Left ventricle myocardium inferior (tissue), 1 donor: Measurements from ENCODE around the gene TFIP11. TPM values are rescaled to one million over a fixed set of nuclear protein-coding genes. Genes with fewer than 3 reads are reported as not detected.

Experiments used
- DNase-seq: peaks from one replicate; pipeline ENCODE4 v3.0.0-alpha.2; 2020
- H3K27ac ChIP-seq: fragments of 200-600 bp; replicated peaks from 2 replicates; pipeline ENCODE4 v1.8.0; 2021
- H3K27me3 ChIP-seq: fragments of 200-600 bp; 2 replicates; pipeline ENCODE4 v1.8.0; 2021; ENCODE audit warnings: low read depth
- H3K36me3 ChIP-seq: fragments of 200-600 bp; 2 replicates; pipeline ENCODE4 v1.8.0; 2021
- H3K4me1 ChIP-seq: fragments of 200-600 bp; 2 replicates; pipeline ENCODE4 v1.8.0; 2021
- H3K4me3 ChIP-seq: fragments of 200-600 bp; 2 replicates; pipeline ENCODE4 v1.8.0; 2021; ENCODE audit warnings: mild to moderate bottlenecking, moderate library complexity
- H3K9me3 ChIP-seq: fragments of 200-600 bp; replicated peaks from 2 replicates; pipeline ENCODE4 v1.8.0; 2021
- CTCF ChIP-seq: fragments of 200-600 bp; IDR thresholded peaks from 2 replicates; pipeline ENCODE4 v1.8.0; 2021; ENCODE audit warnings: antibody characterized with exemption, mild to moderate bottlenecking, borderline replicate concordance
- intact Hi-C: fragments of 100-400 bp; cut with micrococcal nuclease; formaldehyde crosslinking; loops from one replicate; pipeline ENCODE4 v1.11.0; 2022
- total RNA-seq: library from RNA; stranded (reverse); fragmentation: NEBNext Ultra II Directional; extraction: Animal tissue kit (Norgen Biotek cat#: 25700); gene quantifications from one replicate; pipeline ENCODE4 v1.2.1, GENCODE V29; 2021
- donor health status: DM: no; HTN: yes; CAD: no; lungs with severe emphysema.

The TFIP11 gene
- total RNA-seq, 1 donor from 2014 or later: 25.7 TPM

- Histone ChIP-seq H3K4me1 (peaks cover 92% of the 10 kb centered on the region), H3K4me3 (no peak overlapping the region), H3K9me3 (no peaks in the 10 kb centered on the region), H3K27me3 (no peaks in the 10 kb centered on the region), H3K27ac (peak overlapping the region; percentile 89), H3K36me3 (no peaks in the 10 kb centered on the region)
- DNase-seq: no peak
- TF ChIP-seq CTCF: no peak
- intact Hi-C loops: no loop called here
Measured at GRCh38 chr22:26547426-26547825, 35.2 kb upstream of the TFIP11 start.

- H3K4me3 ChIP-seq: no peak overlapping the region
- H3K27me3 ChIP-seq: no peaks in the 10 kb centered on the region
- intact Hi-C loops: no loop called here
- no peak for TF ChIP-seq CTCF
- H3K9me3 ChIP-seq: no peaks in the 10 kb centered on the region
- peaks cover 5% of the 10 kb centered on the region for H3K36me3 ChIP-seq
- H3K4me1 ChIP-seq: peaks cover 84% of the 10 kb centered on the region
- DNase-seq: peak; percentile 71
- H3K27ac ChIP-seq: peak overlapping the region; percentile 89
Measured at GRCh38 chr22:26546282-26546681, 34.0 kb upstream of the TFIP11 start.

- TF ChIP-seq CTCF: no peak
- H3K4me3 ChIP-seq: no peak overlapping the region
- H3K27ac ChIP-seq: peak overlapping the region; percentile 89
- DNase-seq: no peak
- peaks cover 79% of the 10 kb centered on the region for H3K4me1 ChIP-seq
- intact Hi-C loops: no loop called here
- peaks cover 10% of the 10 kb centered on the region for H3K36me3 ChIP-seq
- no peaks in the 10 kb centered on the region for H3K9me3 ChIP-seq
- H3K27me3 ChIP-seq: no peaks in the 10 kb centered on the region
Measured at GRCh38 chr22:26545827-26546226, 33.6 kb upstream of the TFIP11 start.

GRCh38 chr22:26545385-26545784 is 33.1 kb upstream of the TFIP11 start:
- no peak overlapping the region for H3K4me3 ChIP-seq
- H3K4me1 ChIP-seq: peaks cover 75% of the 10 kb centered on the region
- H3K27ac ChIP-seq: peak overlapping the region; percentile 89
- H3K9me3 ChIP-seq: no peaks in the 10 kb centered on the region
- TF ChIP-seq CTCF: no peak
- peaks cover 14% of the 10 kb centered on the region for H3K36me3 ChIP-seq
- H3K27me3 ChIP-seq: no peaks in the 10 kb centered on the region
- intact Hi-C loops: no loop called here
- no peak for DNase-seq

- H3K9me3 ChIP-seq: no peaks in the 10 kb centered on the region
- no peaks in the 10 kb centered on the region for H3K27me3 ChIP-seq
- intact Hi-C loops: no loop called here
- peaks cover 66% of the 10 kb centered on the region for H3K4me1 ChIP-seq
- peaks cover 23% of the 10 kb centered on the region for H3K36me3 ChIP-seq
- no peak for TF ChIP-seq CTCF
- DNase-seq: no peak
- H3K27ac ChIP-seq: peak overlapping the region; percentile 89
- H3K4me3 ChIP-seq: no peak overlapping the region
Measured at GRCh38 chr22:26544489-26544888, 32.2 kb upstream of the TFIP11 start.

- Histone ChIP-seq H3K4me3 (no peak overlapping the region), H3K36me3 (peaks cover 40% of the 10 kb centered on the region), H3K27me3 (no peaks in the 10 kb centered on the region), H3K27ac (peak overlapping the region; percentile 51), H3K9me3 (no peaks in the 10 kb centered on the region), H3K4me1 (peaks cover 52% of the 10 kb centered on the region)
- TF ChIP-seq CTCF: no peak
- intact Hi-C loops: no loop called here
- no peak for DNase-seq
Measured at GRCh38 chr22:26542831-26543230, 30.6 kb upstream of the TFIP11 start.
